T1000 (cell line): ENCODE measurements around the gene NT5DC4.
A peak's percentile ranks its signal among the peaks of the same experiment; 100 is the strongest.

ENCODE experiments used
- DNase-seq: peaks from one replicate; lab custom pipeline; 2025; ENCODE audit warnings: mixed read lengths; lab: John Stamatoyannopoulos, UW

The NT5DC4 gene

DNA sequence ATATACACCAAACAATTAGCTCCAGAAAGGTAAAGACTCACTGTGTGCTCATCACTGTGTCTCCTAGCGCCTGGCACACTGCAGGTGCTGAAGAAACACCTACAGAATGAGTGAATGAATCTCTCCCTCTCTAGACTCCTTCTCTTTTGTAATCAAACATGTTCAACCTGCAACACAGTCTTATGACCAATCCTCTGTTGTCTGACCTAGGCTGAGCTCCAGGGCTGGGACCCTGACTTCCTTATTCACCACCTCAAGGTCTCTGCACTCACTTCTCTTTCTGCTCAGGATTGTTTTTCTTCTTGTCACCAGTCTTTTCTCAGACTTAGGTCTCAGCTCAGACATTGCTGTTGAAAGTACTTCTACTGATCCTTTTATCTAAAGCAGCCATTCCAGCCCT, 33.7 kb downstream of the NT5DC4 start:
- no peak for DNase-seq

DNA sequence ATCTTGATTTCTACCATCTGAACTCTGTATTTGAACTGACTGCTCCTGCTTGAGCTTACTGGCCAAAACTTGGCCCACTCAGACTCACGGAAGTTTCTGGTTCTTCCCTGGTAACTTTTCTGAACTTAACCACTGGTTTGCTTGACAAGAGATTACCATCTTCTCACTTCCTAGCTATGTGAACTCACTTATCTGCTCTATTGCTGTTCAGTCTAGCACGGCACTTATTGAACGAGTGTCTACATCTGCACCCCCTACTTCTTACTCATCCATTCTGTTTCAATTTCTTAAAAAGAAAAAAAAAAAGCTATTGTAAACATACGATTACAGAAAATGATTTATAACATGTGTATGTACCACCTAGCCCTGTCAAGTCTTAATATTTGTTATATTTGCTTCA, 34.6 kb downstream of the NT5DC4 start:
- DNase-seq, result no peak

DNA sequence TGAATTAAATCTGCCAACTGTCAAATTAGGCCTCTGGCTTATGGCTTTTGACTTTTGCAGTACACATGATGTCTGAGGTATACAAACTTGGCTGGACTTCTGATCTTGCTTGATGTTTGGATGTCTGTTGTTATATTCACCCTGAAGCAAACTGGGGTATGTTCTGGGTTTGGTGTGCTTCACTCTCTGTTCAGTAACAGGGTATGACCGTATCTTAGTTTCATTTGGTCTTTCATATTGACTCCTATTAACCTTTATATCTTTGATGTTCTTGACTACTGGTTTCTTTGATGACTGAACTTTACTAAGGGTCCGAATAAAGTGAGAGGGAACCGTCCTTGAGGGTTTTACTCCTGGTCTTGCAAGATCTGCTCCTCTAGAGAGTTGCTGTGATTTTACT, 35.4 kb downstream of the NT5DC4 start:
- DNase-seq, result no peak

DNA sequence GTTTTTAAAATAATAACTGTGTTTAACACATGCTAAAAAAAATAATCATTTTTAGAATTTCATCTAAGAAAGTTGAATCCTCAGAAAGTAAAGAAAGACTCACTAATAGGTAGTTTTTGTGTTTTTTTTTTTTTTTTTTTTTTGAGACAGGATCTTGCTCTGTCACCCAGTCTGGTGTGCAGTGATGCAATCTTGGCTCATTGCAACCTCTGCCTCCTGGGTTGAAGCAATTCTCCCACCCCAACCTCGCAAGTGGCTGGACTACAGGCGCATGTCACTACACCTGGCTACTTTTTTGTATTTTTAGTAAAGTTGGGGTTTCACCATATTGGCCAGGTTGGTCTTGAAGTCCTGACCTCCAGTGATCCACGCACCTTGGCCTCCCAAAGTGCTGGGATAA, 36.4 kb downstream of the NT5DC4 start:
- no peak for DNase-seq

DNA sequence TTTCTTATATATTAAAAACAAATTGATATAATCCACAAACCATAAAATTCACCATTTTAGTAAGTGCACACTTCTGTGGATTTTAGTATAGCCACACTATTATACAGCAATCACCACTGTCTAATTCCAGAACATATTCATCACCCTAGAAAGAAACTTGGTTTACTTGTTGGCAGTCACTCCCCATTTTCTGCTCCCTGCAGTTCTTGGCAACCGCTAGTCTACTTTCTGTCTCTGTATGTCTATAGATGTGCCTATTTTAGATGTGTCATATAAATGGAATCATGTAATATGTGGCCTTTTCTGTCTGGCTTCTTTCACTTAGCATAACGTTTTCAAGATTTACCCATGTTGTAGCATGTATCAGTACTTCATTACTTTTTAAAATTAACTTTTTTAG, 37.9 kb downstream of the NT5DC4 start:
- no peak for DNase-seq

DNA sequence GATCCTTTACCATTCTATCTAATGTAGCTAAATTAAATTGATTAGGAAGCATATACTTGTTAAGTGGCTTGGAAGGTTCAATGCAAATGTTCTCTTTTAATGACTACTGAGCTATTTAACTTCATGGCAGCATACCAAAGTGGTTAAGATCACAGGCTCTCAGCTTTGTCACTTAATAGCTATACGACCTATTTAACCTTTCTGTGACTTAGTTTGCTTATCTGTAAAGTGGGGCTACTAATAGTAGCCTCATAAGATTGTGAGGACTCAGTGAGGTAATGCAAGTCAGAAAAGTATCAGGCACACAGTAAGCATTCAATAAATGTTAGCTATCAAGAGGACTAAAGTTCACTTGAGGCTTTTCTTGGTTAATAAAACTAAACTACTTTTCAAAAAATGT, 39.3 kb downstream of the NT5DC4 start:
- no peak for DNase-seq

DNA sequence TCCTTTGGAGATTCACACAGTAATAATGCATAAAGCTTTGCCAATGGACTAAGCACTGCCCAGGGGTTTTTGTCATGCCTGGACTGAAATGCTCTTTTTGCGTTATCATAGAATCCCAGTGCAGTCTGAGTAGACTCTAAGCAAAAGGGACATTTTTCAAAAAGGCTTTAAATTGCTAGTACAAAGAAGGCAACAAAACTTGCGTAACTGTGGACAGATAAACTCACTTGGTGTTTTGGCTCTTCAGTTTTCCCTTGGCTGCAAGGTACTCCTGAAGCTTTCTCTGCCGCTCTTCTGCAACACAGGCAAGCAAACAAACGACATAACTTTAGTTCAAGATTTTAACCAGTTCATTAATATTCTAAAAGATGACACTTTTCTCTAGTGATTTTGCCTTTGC, 41.5 kb downstream of the NT5DC4 start:
- DNase-seq, result no peak

DNA sequence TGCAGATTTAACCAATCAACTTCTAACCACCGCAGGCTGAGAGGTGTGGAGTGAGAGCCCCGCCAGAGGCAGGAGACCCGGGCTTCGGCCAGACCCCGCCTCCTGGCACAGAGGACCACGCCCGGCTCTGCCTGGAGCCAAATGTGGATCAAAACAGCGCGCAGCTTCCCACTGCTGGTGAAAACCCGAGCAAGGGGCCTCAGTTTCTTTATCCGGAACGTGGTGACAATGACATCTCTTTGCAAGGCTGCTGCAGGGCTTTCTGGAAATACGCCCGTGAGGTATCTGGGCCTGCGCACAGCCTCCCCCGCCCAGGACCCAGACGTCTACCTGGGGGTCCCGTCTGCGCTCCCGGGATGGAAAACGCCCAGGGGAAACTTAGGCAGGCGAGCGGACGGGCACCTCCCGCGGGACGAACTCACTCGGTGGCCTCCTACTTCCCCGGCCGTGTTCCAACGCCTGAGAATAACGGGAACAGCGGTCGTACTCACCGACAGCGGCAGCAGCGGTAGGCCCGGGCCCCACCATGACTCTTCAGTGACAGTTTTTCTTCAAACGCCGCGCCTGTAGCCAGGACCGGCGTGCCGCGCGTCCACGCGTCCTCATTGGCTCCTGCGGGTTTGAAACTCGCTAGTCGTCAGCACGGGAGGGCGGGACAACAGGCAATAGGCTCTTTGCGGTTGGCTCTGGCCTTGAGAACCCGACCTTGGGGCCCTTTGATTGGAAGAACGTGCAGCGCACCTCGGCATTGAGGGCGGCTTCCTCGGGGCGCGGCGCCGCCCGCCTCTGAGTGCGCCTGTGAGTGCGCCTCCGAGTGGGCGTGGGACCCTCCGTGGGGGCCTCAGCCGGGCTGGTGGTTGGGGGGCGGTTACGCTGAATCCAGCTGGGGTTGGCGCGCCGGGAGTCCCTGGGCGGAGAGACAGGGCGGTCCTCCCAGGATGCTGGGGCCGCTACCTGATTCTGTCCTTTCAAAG, 43.5 kb downstream of the NT5DC4 start, which contains the start of gene CKAP2L:
CKAP2L (minus strand) TSS at position 539 of the 974 bp plus-strand sequence; CDS start at position 528, 11 bp downstream.
- DNase-seq, result peak; percentile 94

DNA sequence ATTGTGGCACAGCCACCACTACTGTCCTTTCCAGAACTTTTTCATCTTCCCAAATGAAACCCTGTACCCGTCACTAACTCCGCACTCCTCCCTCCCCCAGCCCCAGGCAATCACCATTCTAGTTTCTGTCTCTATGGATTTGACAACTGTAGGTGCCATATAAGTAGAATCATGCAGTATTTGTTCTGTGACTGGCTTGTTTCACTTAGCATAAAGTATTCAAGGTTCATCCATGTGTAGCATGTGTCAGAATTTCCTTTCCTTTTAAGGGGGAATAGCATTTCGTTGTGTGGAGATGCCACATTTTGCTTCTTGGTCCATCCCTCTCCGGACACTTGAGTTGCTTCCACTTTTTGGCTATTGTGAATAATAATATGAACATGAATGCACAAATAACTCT, 44.4 kb downstream of the NT5DC4 start:
- no peak for DNase-seq

DNA sequence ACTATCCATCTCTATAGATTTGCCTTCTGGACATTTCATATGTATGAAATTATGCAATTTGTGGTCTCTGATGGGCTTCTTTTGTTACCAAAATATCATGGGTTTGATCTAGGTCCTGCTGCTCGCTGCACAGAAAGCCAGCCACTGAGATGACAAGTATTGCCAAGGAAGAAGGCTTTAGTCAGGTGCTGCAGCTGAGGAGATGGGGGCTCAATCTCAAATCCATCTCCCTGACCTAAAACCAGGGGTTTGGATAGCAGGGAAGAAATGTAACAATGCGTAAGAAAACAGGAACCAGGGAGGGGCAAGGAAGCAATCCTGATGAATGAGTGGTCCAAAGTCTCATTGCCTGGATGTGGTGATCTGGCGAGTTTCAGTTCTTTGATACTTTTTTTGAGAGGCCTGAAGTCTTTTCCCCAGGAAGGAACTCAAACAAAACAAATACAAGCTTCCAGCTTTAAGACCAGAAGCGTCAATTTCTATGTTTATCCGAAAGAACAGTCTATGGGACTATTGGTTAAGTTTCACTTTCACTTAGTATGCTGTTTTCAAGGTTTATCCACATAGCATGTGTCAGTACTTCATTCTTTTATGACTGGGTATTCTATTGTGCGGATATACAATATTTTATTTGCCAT, 47.0 kb downstream of the NT5DC4 start:
- DNase-seq, result no peak

DNA sequence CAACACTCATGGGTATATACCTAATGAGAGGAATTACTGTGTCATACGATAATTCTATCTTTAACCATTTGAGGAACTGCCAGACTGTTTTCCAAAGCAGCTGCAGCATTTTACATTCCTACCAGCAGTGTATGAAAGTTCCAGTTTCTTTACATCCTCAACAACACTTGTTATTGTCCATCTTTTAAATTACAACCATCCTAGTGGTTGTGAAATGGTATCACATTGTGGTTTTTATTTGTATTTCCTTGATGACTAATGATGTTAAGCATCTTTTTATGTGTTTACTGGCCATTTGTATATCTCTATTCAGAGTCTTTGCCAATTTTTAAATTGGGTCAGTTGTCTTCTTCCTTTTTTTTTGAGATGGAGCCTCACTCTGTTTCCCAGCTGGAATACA, 47.6 kb downstream of the NT5DC4 start:
- DNase-seq, result no peak

DNA sequence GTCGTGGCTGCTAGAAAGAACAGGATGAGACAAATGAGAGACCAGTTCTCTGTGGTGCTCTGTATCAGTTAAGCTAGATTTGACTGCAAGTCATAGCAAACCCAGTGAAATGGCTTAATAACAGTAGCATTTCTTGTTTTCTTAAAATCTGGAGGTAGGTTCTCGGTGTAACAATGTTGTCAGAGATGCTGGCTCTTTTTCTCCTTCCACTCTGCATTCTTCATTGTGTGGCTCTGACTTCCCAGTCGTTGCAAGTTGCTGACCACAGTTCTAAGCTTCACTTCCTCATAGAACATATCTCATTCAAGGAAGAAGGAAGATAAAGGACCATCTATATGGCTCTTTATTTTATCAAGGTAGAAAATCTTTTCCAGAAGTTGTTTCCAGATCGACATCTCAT, 51.5 kb downstream of the NT5DC4 start:
- DNase-seq, result no peak

DNA sequence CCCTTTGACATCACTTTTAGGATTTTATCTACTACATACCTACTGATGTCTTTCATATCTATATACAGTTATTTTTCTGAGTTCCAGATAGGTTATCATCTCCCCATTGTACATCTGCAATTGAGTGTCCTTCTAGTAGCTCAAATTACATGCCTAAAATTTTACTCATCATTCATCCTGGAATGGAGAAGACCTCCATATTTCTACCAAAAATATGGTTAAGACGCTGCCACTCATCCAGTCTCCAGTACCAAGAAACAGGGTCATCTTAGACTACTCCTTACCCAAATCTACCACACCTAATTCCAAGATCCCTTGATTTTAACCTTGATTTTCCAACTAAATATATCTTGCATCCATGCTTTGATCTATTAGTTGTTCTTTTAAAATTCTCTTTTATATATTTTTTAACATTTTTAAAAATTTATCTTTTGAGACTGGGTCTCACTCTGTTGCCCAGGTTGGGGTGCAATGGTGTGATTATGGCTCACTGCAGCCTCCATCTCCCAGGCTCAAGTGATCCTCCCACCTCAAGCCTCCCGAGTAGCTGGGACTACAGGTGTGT, 52.2 kb downstream of the NT5DC4 start:
- DNase-seq, result no peak

DNA sequence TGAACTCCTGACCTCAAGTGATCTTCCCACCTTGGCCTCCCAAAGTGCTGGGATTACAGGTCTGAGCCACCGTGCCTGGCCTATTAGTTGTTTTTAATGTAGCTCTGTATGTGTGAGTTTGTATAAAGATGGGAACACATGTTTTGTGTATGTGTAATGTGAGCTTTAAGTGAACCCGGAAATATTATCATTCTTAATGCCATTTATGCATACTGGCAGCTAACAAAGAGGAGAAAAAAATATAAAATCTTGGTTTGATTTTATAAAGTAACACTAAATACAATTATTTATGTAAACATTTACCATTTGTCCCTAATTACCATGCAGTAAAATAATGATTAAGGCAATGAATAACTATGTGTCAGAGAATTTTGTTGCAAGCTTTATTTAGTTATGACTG, 52.7 kb downstream of the NT5DC4 start:
- DNase-seq, result no peak

DNA sequence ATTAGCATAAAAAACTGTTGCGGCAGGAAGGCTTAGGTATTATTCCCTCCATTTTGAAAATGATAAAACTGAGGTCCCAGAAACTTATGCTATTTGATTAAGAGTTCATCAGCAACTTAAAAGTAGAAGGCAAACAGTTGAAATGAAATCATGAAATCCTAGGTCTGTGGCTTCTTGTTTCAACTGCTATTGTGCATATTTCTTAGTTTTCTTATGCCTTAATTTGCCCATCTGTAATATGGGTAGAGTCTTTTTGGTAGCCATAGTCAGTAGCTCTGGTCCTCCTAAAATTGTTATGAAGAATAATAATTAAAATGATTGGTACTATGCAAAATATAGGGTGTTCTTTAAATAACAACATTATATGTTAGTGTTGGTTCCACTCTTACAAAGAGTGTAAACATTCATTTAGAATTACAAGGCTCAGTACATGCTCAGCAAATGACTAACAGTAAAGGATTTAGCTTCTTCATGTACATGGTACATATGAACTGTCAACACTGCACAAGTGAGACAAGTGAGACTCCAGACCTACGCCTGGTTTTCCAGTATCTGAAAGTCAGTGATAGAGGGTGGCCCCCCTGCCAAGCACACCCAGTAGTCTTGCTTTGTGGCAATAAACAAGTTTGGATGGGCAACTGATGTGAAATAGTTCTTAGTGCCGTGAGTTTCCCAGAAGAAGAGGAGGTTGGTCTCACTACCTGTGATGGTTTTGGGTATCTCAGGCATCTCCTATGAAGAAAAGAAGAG, 53.9 kb downstream of the NT5DC4 start:
- no peak for DNase-seq

DNA sequence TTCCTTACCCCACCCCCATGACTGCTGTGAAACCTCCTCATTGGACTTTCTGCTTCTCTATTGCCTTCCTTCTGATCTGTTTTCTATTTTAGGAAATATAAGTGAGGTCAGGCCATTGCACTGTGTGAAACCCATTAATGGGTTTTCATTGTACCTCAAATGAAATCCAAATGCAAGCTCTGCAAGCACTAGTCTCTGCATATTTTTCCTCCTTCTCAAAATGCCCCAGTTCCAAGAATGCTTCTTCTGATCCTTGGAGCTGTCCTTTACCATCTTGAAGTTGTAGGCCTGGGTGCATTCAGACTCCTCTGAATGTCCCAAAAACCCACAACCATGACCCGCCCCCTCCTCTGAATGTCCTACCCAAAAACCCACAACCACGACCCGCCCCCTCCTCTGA, 55.3 kb downstream of the NT5DC4 start:
- no peak for DNase-seq

DNA sequence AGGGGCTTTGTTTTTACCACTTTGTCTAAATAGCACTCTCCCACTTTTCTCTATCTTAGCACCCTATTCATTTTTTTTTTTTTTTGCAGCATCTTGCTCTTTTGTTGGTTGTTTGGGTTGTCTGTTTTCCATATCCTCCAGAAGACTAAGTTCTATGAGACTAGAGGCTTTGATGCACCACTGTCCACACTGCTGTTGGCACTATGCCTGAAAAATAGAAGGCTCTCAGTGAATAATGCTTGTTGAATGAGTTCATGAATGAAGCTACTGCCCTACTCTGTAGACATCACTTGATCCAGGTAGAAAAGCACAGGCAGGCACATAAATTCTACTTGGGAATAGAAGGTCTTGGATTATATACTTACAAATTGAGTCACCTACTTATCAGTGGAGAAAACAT, 56.2 kb downstream of the NT5DC4 start:
- DNase-seq, result no peak

DNA sequence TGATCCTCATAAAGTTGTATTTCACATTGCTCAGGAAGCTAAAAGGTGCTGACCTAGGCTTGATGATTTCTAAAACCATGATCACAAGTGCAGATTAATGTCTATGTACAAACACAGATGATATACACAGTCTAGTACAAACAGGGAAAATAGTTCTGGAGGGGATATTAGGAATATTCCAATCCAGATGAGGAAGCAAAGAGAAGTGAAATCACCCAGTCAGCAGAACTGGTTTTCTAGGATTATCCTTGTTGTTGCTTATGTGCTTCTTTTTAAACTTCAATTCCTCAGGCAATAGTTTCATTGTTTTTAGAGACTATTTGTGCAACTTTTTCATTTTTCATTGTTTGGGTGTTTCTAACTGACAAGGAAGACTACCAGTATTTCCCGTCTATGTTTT, 58.8 kb downstream of the NT5DC4 start:
- DNase-seq, result no peak

DNA sequence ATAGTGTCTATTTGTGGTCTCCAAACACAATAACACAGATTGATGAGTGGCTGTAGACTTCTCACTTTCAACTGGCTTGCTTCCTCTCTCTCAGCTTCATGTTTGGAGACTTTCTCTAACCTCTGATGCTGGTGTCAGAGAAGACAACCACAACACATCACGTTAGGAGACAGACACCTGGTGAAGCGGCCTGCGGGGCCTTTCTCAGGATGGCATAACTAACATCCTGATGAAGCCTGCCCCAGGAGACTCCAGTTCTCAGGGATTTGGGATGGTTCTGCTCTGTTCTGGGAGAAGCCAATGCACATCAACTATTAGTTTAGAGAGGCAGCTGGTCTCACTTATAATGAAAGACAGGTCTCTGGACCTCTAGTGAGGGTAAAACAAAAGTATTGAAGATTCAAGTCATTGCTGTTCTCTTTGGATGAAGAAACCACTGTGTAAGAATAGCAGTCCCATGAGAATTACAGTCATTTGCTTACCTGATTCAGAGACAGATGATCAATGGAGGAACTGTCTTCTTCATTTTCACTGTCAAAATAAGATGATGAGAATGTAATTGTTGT, 61.5 kb downstream of the NT5DC4 start:
- no peak for DNase-seq

DNA sequence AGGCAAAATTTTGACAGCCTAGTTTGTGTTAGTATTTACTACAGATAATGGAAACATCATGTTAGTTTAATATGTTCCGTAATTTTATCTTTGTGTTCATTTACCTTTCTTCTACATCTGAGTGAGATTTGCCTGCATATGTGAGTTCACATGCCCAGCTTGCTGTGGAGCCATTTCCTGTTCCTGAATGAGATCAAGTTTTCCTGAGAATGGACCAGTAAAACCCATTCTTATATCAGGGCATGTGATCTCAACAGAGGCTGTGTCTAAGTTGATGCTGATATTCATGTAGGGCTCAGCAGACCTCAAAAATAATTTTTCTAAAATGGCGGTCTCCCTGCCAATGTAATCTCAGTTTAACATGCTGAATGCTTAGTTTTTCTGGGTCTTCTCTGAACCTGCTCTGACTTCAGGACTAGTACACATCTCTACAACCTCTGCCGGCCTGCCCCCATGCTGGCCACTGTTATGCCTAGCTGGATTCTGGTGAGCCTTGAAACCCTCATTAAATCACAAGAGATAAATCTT, 62.4 kb downstream of the NT5DC4 start:
- DNase-seq, result no peak
